PC-3 (cell line): ENCODE results near the gene PFDN4. TPM values are rescaled to one million over a fixed set of nuclear protein-coding genes. Genes with fewer than 3 reads are reported as not detected.
"Not testable (repeated sequence)": the region's sequence is repeated elsewhere in the genome, so short reads cannot be mapped to it uniquely, and the experiment has no call there.

ENCODE experiments used
- ATAC-seq: fragments of 200-7000 bp; cut with Tn5 transposase; 2 replicates; pipeline ENCODE4 v1.9.1; 2020; ENCODE audit warnings: mild to moderate bottlenecking, moderate library complexity
- BruUV-seq: library from RNA; stranded (reverse); fragments of 400-500 nt; replicated peaks from 2 replicates; lab custom pipeline; 2021; lab: Mats Ljungman, UMichigan
- CTCF ChIA-PET: fragments of 300-600 bp; sonication (Branson Sonifier 250); formaldehyde crosslinking; loops from one replicate; lab custom pipeline; 2022; ENCODE audit warnings: antibody characterized with exemption; lab: Charles Lee
- POLR2A ChIA-PET: fragments of 300-600 bp; sonication (Branson Sonifier 250); formaldehyde crosslinking; loops from one replicate; lab custom pipeline; 2022; ENCODE audit warnings: antibody characterized with exemption; ENCODE audit not compliant: unreplicated experiment; lab: Charles Lee
- DNase-seq: peaks from one replicate; pipeline ENCODE4 v3.0.0-alpha.2; 2015
- H2AFZ ChIP-seq: fragments of 300-600 bp; sonication (generic); 2 replicates; pipeline ENCODE4 v1.6.0; 2016; ENCODE audit warnings: antibody characterized with exemption, low read length
- H3F3A ChIP-seq: fragments of 300-600 bp; sonication (generic); one replicate; pipeline ENCODE4 v1.6.0; 2017; ENCODE audit warnings: antibody characterized with exemption, low read length, control low read depth, mild to moderate bottlenecking; ENCODE audit not compliant: unreplicated experiment
- H3K27ac ChIP-seq: fragments of 300-600 bp; sonication (generic); 2 replicates; pipeline ENCODE4 v1.5.1; 2016; ENCODE audit warnings: mild to moderate bottlenecking, low read length
- H3K27me3 ChIP-seq: fragments of 300-600 bp; sonication (generic); 2 replicates; pipeline ENCODE4 v1.6.1; 2016; ENCODE audit warnings: low read length, mixed read lengths
- H3K36me3 ChIP-seq: fragments of 300-600 bp; sonication (generic); 2 replicates; pipeline ENCODE4 v1.6.1; 2016; ENCODE audit warnings: low read depth, mixed run types, low read length, mixed read lengths
- H3K4me1 ChIP-seq: fragments of 300-600 bp; sonication (generic); 2 replicates; pipeline ENCODE4 v1.5.1; 2016; ENCODE audit warnings: low read length; ENCODE audit not compliant: insufficient read depth
- H3K4me2 ChIP-seq: fragments of 300-600 bp; sonication (generic); 2 replicates; pipeline ENCODE4 v1.6.0; 2016; ENCODE audit warnings: low read length
- H3K4me3 ChIP-seq: fragments of 300-600 bp; sonication (generic); 2 replicates; pipeline ENCODE4 v1.5.1; 2016; ENCODE audit warnings: mild to moderate bottlenecking, low read length, mixed read lengths
- H3K79me2 ChIP-seq: fragments of 300-600 bp; sonication (generic); 2 replicates; pipeline ENCODE4 v1.6.1; 2017; ENCODE audit warnings: low read length, mixed read lengths
- H3K9ac ChIP-seq: fragments of 300-600 bp; sonication (generic); 2 replicates; pipeline ENCODE4 v1.6.0; 2016; ENCODE audit warnings: mild to moderate bottlenecking, low read length
- H3K9me2 ChIP-seq: fragments of 300-600 bp; sonication (generic); replicated peaks from 2 replicates; pipeline ENCODE4 v1.6.1; 2016; ENCODE audit warnings: mixed run types, low read length, mixed read lengths
- H3K9me3 ChIP-seq: fragments of 300-600 bp; sonication (generic); 2 replicates; pipeline ENCODE4 v1.6.1; 2016; ENCODE audit warnings: low read length, mixed read lengths
- H4K20me1 ChIP-seq: fragments of 300-600 bp; sonication (generic); 2 replicates; pipeline ENCODE4 v1.6.1; 2016; ENCODE audit warnings: low read length, mixed read lengths
- EZH2 ChIP-seq: fragments of 300-600 bp; sonication (generic); IDR thresholded peaks from one replicate; pipeline ENCODE4 v1.6.1; 2017; ENCODE audit warnings: antibody characterized with exemption, mild to moderate bottlenecking, low read length; ENCODE audit not compliant: unreplicated experiment
- EZH2phosphoT487 ChIP-seq: fragments of 300-600 bp; sonication (generic); IDR thresholded peaks from 2 replicates; pipeline ENCODE4 v1.6.1; 2018; ENCODE audit warnings: mild to moderate bottlenecking, antibody characterized with exemption, low read length, borderline replicate concordance
- intact Hi-C: fragments of 100-400 bp; cut with micrococcal nuclease; formaldehyde crosslinking; loops from 2 replicates; pipeline ENCODE4 v1.9.0; 2023
- total RNA-seq: library from RNA; depleted of rRNA; stranded (reverse); fragments of >200 nt; gene quantifications from 2 replicates; pipeline ENCODE4 v1.2.3, GENCODE V29; 2014
- TF ChIP-seq, protein P1 (sequence below): fragments of 300-600 bp; sonication (generic); conservative IDR thresholded peaks from 2 replicates; pipeline ENCODE4 v1.5.1; 2017; ENCODE audit warnings: antibody characterized with exemption, low read depth, mild to moderate bottlenecking, low read length

The PFDN4 gene
- total RNA-seq, 1 experiment from 2014 or later, result 122 TPM

DNA sequence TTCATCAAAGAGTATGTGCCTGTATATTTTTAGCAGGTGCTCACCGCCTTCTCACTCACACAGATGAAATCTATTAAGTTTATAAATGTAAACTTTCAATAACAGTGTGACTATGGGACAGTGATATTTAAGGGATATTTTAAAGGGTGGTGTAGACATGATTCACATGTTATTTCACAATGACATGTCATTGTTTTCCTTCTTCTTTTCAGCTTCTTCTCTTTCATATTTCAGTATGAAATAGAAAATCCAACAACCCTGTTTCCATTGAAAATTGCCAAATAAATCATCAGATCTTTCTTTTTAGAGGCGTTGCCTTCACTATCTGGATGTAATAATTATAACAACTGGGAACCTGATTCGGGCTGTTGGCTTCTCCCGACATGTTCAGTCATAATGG lies 54.8 kb downstream of the PFDN4 start:
- Histone ChIP-seq H3K9me3 (no peaks in the 10 kb centered on the region), H3K4me3 (no peak overlapping the region), H3K36me3 (no peaks in the 10 kb centered on the region), H3F3A (no peaks in the 10 kb centered on the region), H2AFZ (no peak overlapping the region), H3K27me3 (peaks cover 5% of the 10 kb centered on the region), H3K9ac (no peak overlapping the region), H3K79me2 (no peaks in the 10 kb centered on the region), H4K20me1 (no peaks in the 10 kb centered on the region), H3K9me2 (no peaks in the 10 kb centered on the region), H3K27ac (no peak overlapping the region), H3K4me1 (peaks cover 17% of the 10 kb centered on the region), H3K4me2 (no peak overlapping the region)
- ChIA-PET CTCF (no interaction called here), POLR2A (no interaction called here)
- TF ChIP-seq EZH2 (no peak), EZH2phosphoT487 (no peak)
- TF ChIP-seq, protein P1, sequence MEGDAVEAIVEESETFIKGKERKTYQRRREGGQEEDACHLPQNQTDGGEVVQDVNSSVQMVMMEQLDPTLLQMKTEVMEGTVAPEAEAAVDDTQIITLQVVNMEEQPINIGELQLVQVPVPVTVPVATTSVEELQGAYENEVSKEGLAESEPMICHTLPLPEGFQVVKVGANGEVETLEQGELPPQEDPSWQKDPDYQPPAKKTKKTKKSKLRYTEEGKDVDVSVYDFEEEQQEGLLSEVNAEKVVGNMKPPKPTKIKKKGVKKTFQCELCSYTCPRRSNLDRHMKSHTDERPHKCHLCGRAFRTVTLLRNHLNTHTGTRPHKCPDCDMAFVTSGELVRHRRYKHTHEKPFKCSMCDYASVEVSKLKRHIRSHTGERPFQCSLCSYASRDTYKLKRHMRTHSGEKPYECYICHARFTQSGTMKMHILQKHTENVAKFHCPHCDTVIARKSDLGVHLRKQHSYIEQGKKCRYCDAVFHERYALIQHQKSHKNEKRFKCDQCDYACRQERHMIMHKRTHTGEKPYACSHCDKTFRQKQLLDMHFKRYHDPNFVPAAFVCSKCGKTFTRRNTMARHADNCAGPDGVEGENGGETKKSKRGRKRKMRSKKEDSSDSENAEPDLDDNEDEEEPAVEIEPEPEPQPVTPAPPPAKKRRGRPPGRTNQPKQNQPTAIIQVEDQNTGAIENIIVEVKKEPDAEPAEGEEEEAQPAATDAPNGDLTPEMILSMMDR, result no peak
- intact Hi-C loops, result no loop called here
- no peak for ATAC-seq
- DNase-seq, result no peak
- no TSS peak for BruUV-seq

GRCh38 chr20:54263116-54263690 lies 55.3 kb downstream of the PFDN4 start:
- Histone ChIP-seq H3F3A (no peaks in the 10 kb centered on the region), H3K79me2 (no peaks in the 10 kb centered on the region), H3K27ac (no peak overlapping the region), H3K27me3 (peaks cover 5% of the 10 kb centered on the region), H3K9me3 (no peaks in the 10 kb centered on the region), H3K9me2 (no peaks in the 10 kb centered on the region), H3K36me3 (no peaks in the 10 kb centered on the region), H3K9ac (no peak overlapping the region), H3K4me2 (no peak overlapping the region), H4K20me1 (no peaks in the 10 kb centered on the region), H3K4me3 (no peak overlapping the region), H2AFZ (no peak overlapping the region), H3K4me1 (peaks cover 17% of the 10 kb centered on the region)
- no TSS peak for BruUV-seq
- DNase-seq, result no peak
- CTCF ChIA-PET, result interaction anchor here (0.6 to 0.7 kb wide), 2 partner anchors 54 to 505 kb away, joined by 3 read pairs; no protein-coding TSS in a partner anchor
- POLR2A ChIA-PET, result no interaction called here
- no peak for ATAC-seq
- TF ChIP-seq EZH2 (no peak), EZH2phosphoT487 (no peak)
- TF ChIP-seq, protein P1, result no peak
- intact Hi-C loops, result no loop called here

GRCh38 chr20:54265791-54266190 lies 57.9 kb downstream of the PFDN4 start:
- H3K9me3 ChIP-seq, H3F3A ChIP-seq, H3K36me3 ChIP-seq, H3K79me2 ChIP-seq, ATAC-seq, H4K20me1 ChIP-seq, POLR2A ChIA-PET, CTCF ChIA-PET, H3K4me3 ChIP-seq, intact Hi-C loops, H3K27me3 ChIP-seq, H3K27ac ChIP-seq, H3K9ac ChIP-seq, H2AFZ ChIP-seq, BruUV-seq, DNase-seq, H3K9me2 ChIP-seq, H3K4me2 ChIP-seq: not testable (repeated sequence)
- H3K4me1 ChIP-seq, result peaks cover 20% of the 10 kb centered on the region
